GM23338 (cell line): ENCODE results near the gene NEU3. TPM values are rescaled to one million over a fixed set of nuclear protein-coding genes. Genes with fewer than 3 reads are reported as not detected.
A peak's percentile ranks its signal among the peaks of the same experiment; 100 is the strongest.

Source experiments
- ATAC-seq: fragments of 200-7000 bp; cut with Tn5 transposase; 3 replicates; pipeline ENCODE4 v1.9.1; 2020
- DNase-seq: peaks from one replicate; pipeline ENCODE4 v3.0.0-alpha.2; 2015; ENCODE audit warnings: low spot score
- H2AFZ ChIP-seq: fragments of 200-600 bp; sonication (generic); 2 replicates; pipeline ENCODE4 v1.8.0; 2016; ENCODE audit warnings: antibody characterized with exemption, mild to moderate bottlenecking, moderate library complexity
- H3F3A ChIP-seq: fragments of 200-600 bp; sonication (generic); replicated peaks from 2 replicates; pipeline ENCODE4 v1.8.0; 2017; ENCODE audit warnings: antibody characterized with exemption, mixed run types, low read depth
- H3K27ac ChIP-seq: fragments of 200-600 bp; sonication (generic); 2 replicates; pipeline ENCODE4 v1.6.1; 2016; ENCODE audit warnings: low read depth
- H3K27me3 ChIP-seq: fragments of 200-600 bp; sonication (generic); 2 replicates; pipeline ENCODE4 v1.8.0; 2016; ENCODE audit warnings: mild to moderate bottlenecking, mixed run types, moderate library complexity; ENCODE audit not compliant: insufficient read depth
- H3K36me3 ChIP-seq: fragments of 200-600 bp; sonication (generic); 2 replicates; pipeline ENCODE4 v1.8.0; 2016; ENCODE audit warnings: mild to moderate bottlenecking; ENCODE audit not compliant: insufficient read depth
- H3K4me1 ChIP-seq: fragments of 200-600 bp; sonication (generic); 2 replicates; pipeline ENCODE4 v1.8.0; 2016; ENCODE audit warnings: mild to moderate bottlenecking, moderate library complexity; ENCODE audit not compliant: insufficient read depth
- H3K4me2 ChIP-seq: fragments of 200-600 bp; sonication (generic); 2 replicates; pipeline ENCODE4 v1.7.1; 2017; ENCODE audit warnings: mixed run types
- H3K4me3 ChIP-seq: fragments of 200-600 bp; sonication (generic); 2 replicates; pipeline ENCODE4 v1.6.1; 2016; ENCODE audit warnings: mixed run types
- H3K79me2 ChIP-seq: fragments of 200-600 bp; sonication (generic); replicated peaks from 2 replicates; pipeline ENCODE4 v1.8.0; 2017; ENCODE audit warnings: mild to moderate bottlenecking; ENCODE audit not compliant: insufficient read depth
- H3K9me2 ChIP-seq: fragments of 200-600 bp; sonication (generic); 2 replicates; pipeline ENCODE4 v1.8.0; 2017; ENCODE audit not compliant: insufficient read depth
- H4K20me1 ChIP-seq: fragments of 200-600 bp; sonication (generic); replicated peaks from 2 replicates; pipeline ENCODE4 v1.8.0; 2017; ENCODE audit warnings: mild to moderate bottlenecking; ENCODE audit not compliant: insufficient read depth
- H3K27ac Mint-ChIP-seq: 2 replicates; pipeline ENCODE4 v1.8.0; 2020; ENCODE audit warnings: inconsistent platforms, mild to moderate bottlenecking, moderate library complexity, mixed read lengths
- H3K27me3 Mint-ChIP-seq: 3 replicates; pipeline ENCODE4 v1.8.0; 2022; ENCODE audit warnings: low read depth, mild to moderate bottlenecking, moderate library complexity, mixed read lengths, inconsistent platforms; ENCODE audit not compliant: insufficient read depth, poor library complexity
- H3K36me3 Mint-ChIP-seq: 3 replicates; pipeline ENCODE4 v1.8.0; 2021; ENCODE audit warnings: low read depth, mild to moderate bottlenecking, inconsistent platforms, moderate library complexity, mixed read lengths
- H3K4me1 Mint-ChIP-seq: 3 replicates; pipeline ENCODE4 v1.8.0; 2020; ENCODE audit warnings: mild to moderate bottlenecking, inconsistent platforms, mixed read lengths
- H3K4me3 Mint-ChIP-seq: 3 replicates; pipeline ENCODE4 v1.8.0; 2021; ENCODE audit warnings: moderate library complexity, mild to moderate bottlenecking, inconsistent platforms, mixed read lengths
- H3K9me3 Mint-ChIP-seq: 3 replicates; pipeline ENCODE4 v1.8.0; 2020; ENCODE audit warnings: moderate library complexity, mild to moderate bottlenecking, inconsistent platforms, mixed read lengths
- CREB1 ChIP-seq: fragments of 250-450 bp; sonication (Bioruptor Pico); IDR thresholded peaks from 2 replicates; pipeline ENCODE4 v1.5.0; 2020; ENCODE audit warnings: low read depth, mild to moderate bottlenecking, moderate library complexity
- CTCF ChIP-seq, 2 experiments: fragments of 200-600 bp in 1 of 2; sonication (generic) in 1 of 2; conservative IDR thresholded peaks; 2 replicates each; pipeline versions ENCODE4 v1.5.1 to v1.6.1; 2016 to 2017; ENCODE audit warnings: antibody characterized with exemption in 2 of 2, low read depth in 2 of 2, mild to moderate bottlenecking in 2 of 2, moderate library complexity in 1 of 2
- EZH2 ChIP-seq: fragments of 200-600 bp; sonication (generic); IDR thresholded peaks from one replicate; pipeline ENCODE4 v1.8.0; 2017; ENCODE audit warnings: antibody characterized with exemption, mild to moderate bottlenecking, low read depth; ENCODE audit not compliant: unreplicated experiment
- POLR2AphosphoS5 ChIP-seq: IDR thresholded peaks from 2 replicates; pipeline ENCODE4 v1.6.1; 2016; ENCODE audit warnings: antibody characterized with exemption, low read depth
- REST ChIP-seq: IDR thresholded peaks from one replicate; pipeline ENCODE4 v1.6.1; 2018; ENCODE audit warnings: antibody characterized with exemption; ENCODE audit not compliant: unreplicated experiment
- ZNF331 ChIP-seq: fragments of 250-450 bp; sonication (Bioruptor Pico); IDR thresholded peaks from 2 replicates; pipeline ENCODE4 v1.5.0; 2020; ENCODE audit warnings: low read depth, mild to moderate bottlenecking, moderate library complexity
- ZNF462 ChIP-seq: fragments of 250-450 bp; sonication (Bioruptor Pico); IDR thresholded peaks from 2 replicates; pipeline ENCODE4 v1.5.0; 2020; ENCODE audit warnings: mild to moderate bottlenecking, moderate library complexity
- long read RNA-seq: library from polyadenylated mRNA; unstranded; transcript quantifications from one replicate; pipeline ENCODE4 v2.0.0, GENCODE V29; 2020; ENCODE audit not compliant: unreplicated experiment
- polyA plus RNA-seq: library from polyadenylated mRNA; unstranded; fragments of >200 nt; fragmentation: Nextera tagmentation; extraction: Ambion mirVana; gene quantifications from 2 replicates; pipeline ENCODE4 v1.2.1, GENCODE V29; 2016
- total RNA-seq: library from RNA; depleted of rRNA; stranded (reverse); fragments of >200 nt; shearing (Covaris generic); gene quantifications from 2 replicates; pipeline ENCODE4 v1.2.3, GENCODE V29; 2014; rRNA removed

Gene NEU3
- total RNA-seq (23.4 and 25.9 TPM in 2 replicates), polyA plus RNA-seq (2.8 TPM in 2 replicates)
- long read RNA-seq, full-length matches to known transcripts = 2 of 2 reads
- long read RNA-seq, partial matches to known transcripts = 0 of 2 reads
- long read RNA-seq, other reads (novel, unspliced or antisense) = 0 of 2 reads

- peaks cover 8% of the 10 kb centered on the region; the same call in 1 of the 2 replicates for H4K20me1 ChIP-seq
- H3K27ac ChIP-seq = peak within 1 kb of the TSS; percentile 88
- peak within 1 kb of the TSS; percentile 95 for H3K4me3 Mint-ChIP-seq
- no peaks in the 10 kb centered on the region for H3K27me3 ChIP-seq
- no peak for TF ChIP-seq EZH2
- peak; percentile 28; the same call in 1 of the 2 replicates for TF ChIP-seq CREB1
- TF ChIP-seq ZNF462 = no peak
- TF ChIP-seq ZNF331 = no peak
- TF ChIP-seq REST = no peak
- no peak for TF ChIP-seq CTCF (conservative IDR thresholded peaks at IDR 0.05; ENCODE audit: low read depth in 2 of 2)
- TF ChIP-seq POLR2AphosphoS5 = peak; percentile 86
- peak within 1 kb of the TSS; percentile 97 for H2AFZ ChIP-seq
- no peaks in the 10 kb centered on the region for H3K9me2 ChIP-seq
- no peaks in the 10 kb centered on the region for H3K9me3 Mint-ChIP-seq
- H3K79me2 ChIP-seq = peaks cover 36% of the 10 kb centered on the region
- peaks cover 3% of the 10 kb centered on the region for H3K27me3 Mint-ChIP-seq
- H3K4me1 ChIP-seq = peaks cover 9% of the 10 kb centered on the region
- peak within 1 kb of the TSS; percentile 94 for H3K4me2 ChIP-seq
- H3K4me1 Mint-ChIP-seq = peaks cover 9% of the 10 kb centered on the region
- ATAC-seq (peak; percentile 93), DNase-seq (peak; percentile 90)
- peak within 1 kb of the TSS; percentile 73 for H3K27ac Mint-ChIP-seq
- 0 out of 2 replicates have a peak, but pooled peaks cover 4% of the 10 kb centered on the region for H3F3A ChIP-seq
- no peaks in the 10 kb centered on the region for H3K36me3 Mint-ChIP-seq
- H3K4me3 ChIP-seq = peak within 1 kb of the TSS; percentile 98
- H3K36me3 ChIP-seq = no peaks in the 10 kb centered on the region
Observed at GRCh38 chr11:74988541-74989259, at the start of gene NEU3. NEU3 (plus strand) TSS chr11:74988933; CDS start chr11:74989061, 128 bp downstream.
